Measurements from ENCODE around the gene GRB10.

Gene GRB10

DNA sequence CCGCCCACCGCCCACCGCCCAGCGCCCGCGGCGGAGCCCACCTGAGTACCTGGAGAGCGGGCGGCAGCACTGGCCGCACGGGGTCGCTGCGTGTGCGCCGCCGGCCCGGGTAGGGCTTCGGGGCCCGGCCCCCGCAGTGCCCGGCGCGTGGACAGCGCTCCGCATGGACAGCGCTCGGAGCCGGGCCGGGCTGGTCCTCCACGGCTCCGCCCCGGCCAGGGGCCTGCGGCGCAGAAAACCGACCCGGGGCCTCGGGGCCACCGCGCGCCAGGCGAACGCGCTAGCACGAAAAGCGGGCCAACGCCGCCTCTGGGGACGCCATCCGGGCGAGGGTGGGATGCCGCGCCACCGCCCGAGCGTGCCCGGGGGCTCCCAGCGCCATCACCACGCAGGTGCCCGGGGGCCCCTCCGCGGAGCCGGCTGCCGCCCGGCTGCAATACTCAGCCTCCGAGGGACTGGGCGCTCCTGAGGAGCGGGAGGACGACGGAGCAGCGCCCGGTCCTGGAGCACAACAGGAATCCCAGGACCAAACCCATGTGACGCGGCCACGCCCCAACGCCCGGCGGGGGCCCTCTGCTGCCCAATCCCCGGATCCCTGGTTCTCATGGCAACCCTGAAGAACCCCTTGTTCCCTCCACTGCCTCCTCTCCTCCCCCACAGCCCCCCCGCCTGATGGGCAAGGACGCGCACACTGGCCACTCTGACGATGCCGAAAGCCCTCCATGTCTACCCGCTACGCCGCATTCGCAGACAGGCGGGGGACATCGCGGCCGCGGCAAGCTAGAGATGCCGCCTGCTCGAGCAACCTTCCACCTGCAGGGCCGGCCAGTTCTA, at the start of gene GRB10:
Gene GRB10, minus strand, starts transcription at position 522 of the 834 bp plus-strand sequence. CDS start 50,574 bp downstream, outside the sequence.
- no peak for DNase-seq (ENCODE audit: low read depth)

DNA sequence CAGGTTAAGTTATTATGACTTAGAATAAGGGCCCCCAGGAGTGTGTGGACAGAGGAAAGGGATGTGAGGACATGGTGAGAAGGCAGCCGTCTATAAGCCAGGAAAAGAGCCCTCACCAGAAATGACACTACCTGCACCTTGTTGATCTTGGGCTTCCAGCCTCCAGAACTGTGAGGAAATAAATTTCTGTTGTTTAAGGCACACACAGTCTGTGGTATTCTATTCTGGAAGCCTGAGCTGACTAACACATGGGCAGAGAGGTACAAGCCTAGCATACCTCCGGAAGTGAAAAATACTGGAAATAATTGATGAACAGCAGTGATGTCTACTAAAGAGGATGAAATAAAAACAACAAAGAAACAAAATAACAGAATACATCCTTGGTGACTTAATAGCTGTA, 46.1 kb upstream of the GRB10 start:
- DNase-seq (ENCODE audit: low read depth) = no peak

DNA sequence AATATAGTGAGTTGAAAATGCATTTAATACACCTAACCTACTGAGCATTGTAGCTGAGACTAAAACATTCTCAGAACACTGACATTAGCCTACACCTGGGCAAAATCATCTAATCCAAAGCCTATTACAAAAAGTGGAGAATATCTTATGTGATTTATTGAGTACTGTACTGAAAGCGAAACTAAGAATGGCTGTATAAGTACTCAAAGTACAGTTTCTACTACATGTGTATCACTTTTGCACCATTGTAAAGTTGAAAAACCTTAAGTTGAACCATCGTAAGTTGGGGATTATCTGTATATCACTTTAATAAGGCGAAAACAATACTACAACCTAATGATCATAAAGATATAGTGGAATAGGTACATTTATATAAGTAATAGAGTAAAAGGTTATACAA, 45.4 kb upstream of the GRB10 start:
- DNase-seq (ENCODE audit: low read depth) = no peak

DNA sequence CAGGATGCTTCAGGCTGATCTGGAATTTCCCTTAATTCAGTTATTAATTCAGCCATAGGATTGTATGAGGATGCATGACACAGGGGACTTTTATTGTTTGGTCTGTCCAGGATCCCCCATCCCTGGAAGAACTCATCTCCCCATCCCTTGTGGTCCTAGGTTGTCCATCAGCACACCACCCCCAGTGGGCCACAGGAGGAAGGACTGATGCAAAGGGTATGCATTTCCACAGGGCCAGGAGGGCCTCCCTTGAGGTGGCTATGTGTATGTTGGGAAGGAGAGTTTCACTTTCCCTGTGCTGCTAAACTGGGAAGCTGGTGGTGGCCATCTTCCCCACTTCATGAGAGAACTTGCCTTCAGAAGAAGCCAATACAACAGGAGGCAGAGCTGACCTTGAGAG, 44.6 kb upstream of the GRB10 start:
- DNase-seq (ENCODE audit: low read depth) = no peak

- DNase-seq (ENCODE audit: low read depth) = no peak
Measured at GRCh38 chr7:50826371-50827172, 43.9 kb upstream of the GRB10 start.

- no peak for DNase-seq (ENCODE audit: low read depth)
Measured at GRCh38 chr7:50825465-50825864, 42.8 kb upstream of the GRB10 start.

GRCh38 chr7:50824882-50825281, 42.2 kb upstream of the GRB10 start:
- DNase-seq (ENCODE audit: low read depth) = no peak

DNA sequence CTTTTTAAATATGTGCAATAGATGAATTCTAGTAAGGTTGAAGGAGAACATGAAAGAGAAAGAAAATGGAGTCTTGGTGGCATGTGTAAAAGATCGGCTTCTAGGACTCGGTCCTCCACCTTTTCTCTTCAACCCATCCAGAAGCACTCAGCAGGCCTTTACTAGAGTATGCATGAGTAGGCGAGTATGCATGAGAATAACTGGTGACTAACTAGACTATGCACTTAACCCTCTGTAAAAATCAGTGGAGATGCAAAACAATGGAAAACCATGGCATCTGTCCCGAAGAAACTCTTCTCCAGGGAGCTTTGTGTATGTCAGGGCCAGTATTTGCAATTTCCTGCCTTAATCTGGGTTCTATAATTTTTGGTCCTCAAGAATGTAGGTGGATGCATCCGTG, 40.0 kb upstream of the GRB10 start:
- DNase-seq (ENCODE audit: low read depth) = no peak

DNA sequence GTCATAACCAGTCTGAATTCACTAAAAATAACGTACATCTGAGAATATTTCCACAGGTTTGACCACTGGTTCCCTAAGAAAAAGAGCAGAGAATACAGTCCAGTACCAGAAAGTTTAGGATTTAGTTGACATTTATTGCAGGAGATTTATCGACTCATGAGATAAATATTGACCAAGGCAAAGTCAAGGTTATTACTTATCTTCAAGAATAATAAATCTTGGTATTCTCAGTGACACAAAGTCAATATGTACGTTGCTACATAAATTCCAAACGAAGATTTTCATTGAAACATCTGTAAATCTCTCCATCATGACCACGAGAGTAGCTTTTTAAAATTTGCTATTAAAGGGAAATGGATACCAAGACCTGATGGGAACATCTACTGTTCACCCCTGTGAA, 39.4 kb upstream of the GRB10 start:
- no peak for DNase-seq (ENCODE audit: low read depth)

GRCh38 chr7:50821457-50822008, 38.8 kb upstream of the GRB10 start:
- DNase-seq (ENCODE audit: low read depth) = no peak

DNA sequence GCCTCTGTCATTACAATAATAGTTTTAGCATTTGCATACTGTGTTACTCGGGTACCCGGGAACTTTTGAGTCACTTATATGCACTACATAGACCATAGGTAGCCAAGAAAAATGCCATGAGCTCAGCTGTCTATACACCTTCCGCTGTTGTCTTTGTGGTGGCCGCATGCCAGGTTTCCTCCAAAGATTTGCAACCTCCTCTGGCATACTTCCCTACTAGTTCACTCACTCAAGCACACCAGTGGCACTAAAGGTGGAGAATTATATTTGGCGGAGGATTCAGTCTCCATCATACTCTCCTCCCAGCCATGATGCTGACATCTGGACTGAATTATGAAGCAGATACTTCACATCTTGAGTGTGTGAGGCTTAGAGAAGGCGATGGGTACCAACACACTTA, 35.6 kb upstream of the GRB10 start:
- DNase-seq (ENCODE audit: low read depth) = no peak

GRCh38 chr7:50817561-50817960, 34.9 kb upstream of the GRB10 start:
- no peak for DNase-seq (ENCODE audit: low read depth)

DNA sequence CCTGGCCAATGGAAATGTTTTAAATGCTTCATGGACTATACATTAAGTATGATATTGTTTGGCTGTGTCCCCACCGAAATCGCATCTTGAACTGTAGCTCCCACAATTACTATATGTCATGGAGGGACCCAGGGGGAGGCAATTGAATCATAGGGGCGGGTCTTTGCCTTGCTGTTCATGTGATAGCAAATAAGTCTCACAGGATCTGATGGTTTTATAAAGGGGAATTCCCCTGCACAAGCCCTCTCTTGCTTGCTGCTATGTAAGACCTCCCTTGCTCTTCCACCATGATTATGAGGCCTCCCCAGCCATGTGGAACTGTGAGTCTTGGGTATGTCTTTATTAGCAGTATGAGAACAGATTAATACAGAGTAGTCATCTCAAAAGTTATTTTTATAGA, 32.4 kb upstream of the GRB10 start:
- no peak for DNase-seq (ENCODE audit: low read depth)

DNA sequence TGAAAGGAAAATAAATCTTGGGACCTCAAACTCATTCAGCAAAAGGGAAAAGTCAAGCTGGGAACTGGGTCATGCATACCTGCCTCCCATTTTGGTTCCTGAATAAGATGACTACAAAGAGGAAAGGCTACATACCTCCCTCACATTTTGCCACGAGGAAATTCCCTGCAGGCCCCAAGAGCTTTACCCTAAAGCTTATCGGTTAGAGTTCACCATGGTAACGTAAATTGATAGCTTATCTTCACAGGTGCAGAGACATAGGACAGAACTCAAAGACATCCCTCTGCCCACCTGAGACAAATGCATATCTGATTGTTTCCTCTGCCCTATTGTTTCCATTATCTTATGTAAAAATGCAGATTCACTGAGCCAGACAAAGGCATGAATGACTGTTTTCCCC, 31.5 kb upstream of the GRB10 start:
- DNase-seq (ENCODE audit: low read depth) = no peak

DNA sequence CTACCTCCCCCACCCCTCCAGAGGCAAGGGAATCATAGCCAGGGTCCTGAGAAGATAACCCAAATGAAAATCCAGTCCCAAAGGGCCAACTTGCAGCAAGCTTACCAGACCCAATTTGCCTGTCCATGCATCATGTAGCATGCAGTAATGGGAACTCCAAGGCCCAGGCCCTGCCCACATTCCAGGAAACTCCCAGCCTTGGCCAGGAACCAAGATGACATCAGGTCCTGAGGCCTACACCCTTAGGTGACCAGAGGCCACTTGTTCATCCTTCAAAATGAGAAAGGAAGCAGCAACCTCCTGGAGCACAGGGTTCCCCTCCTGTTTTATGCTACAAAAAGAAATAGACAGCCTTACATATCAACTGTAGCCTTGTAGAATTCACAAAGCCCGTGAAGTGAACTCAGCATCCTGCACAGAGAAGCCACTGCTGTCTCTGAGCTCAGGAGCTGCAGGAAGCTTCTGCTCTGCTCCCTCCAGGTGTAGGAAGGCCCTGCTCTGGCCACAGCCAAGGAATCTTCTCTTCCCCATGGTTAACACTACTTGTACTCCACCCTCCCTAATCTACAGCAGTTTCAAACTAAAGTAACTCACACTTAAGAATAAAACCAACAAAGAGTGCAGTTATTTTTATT, 30.3 kb upstream of the GRB10 start:
- DNase-seq (ENCODE audit: low read depth) = no peak

DNA sequence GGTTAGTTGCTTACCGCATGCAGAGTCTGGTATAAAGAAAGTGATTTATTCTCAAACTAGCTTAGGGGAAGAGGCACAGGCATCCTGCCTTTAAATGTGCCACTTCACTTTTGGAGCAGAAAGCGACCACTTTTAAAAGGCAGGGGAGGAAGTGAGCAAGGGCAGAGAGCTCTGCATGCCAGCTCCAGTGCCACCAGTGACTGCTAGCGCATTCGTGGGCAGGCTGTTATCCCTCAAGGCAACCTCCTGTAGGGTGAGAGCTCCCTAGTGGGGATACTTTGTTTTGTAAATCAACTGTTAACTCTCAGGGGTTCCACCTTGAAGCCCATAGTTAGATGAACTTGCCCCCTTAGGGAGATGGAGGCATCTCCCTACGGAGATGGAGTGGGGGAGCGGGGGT, 29.4 kb upstream of the GRB10 start:
- DNase-seq (ENCODE audit: low read depth) = no peak

- no peak for DNase-seq (ENCODE audit: low read depth)
Measured at GRCh38 chr7:50808282-50808888, 25.7 kb upstream of the GRB10 start.

DNA sequence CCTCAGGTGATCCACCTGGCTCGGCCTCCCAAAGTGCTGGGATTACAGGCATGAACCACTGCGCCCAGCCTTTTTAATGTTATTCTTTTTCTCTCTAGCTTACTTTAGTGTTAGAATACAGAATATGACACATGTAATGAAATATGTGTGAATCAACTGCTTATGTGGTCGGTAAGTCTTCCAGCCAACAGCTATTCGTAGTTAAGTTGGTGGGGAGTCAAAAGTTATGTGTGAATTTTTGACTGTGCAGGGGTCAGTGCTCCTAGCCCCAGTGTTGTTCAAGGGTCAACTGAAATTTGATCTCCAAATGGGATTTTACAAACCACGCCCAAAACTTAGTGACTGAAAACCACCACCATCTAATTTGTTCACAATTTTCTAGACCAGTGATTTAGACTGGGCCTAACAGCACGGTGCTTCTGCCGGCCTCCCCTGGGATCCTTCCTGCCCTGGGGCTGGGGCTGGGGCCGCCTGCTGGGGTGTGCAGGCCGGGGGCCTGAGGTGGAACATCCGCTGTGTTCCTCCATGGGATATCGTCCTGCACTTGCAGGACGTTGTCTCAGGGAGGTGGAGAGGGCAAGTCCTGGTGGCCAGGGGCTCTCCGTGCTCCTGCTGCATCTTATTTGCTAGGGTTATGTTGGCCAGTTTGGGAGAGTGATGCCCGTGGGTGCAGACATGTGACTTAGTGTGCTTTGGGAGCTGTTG, 24.5 kb upstream of the GRB10 start:
- no peak for DNase-seq (ENCODE audit: low read depth)

GRCh38 chr7:50806143-50806542, 23.4 kb upstream of the GRB10 start:
- DNase-seq (ENCODE audit: low read depth) = no peak

DNA sequence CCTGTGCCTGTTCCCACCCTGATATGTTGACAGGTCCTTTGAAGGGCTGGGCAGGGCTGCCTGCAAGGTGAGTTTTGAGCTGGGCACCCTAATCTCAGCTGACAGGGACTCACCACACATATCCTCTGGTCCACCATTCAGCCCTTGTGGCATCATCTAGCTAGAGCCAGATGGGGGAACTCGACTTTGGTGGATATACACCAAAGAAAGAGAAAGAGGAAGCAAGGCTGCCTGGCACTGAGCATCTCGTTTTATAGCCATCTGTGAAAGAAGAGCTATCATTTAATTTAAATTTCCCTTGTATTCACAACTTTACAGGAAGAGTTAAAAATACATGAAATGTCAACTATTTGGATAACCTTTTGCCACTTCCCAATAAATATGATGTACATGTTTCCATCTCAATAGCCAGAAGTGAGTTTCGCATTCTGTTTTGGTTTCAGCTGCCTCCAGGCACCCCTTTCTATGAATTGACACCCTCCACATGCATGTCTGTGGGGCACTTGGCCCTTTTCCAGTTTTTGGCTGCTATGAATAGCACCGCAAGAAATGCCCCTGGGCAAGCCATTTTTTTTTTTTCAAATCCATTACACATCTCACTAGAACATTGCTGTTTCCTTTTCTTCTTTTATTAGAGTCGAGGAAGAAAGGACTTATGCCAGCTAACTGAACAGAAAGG, 22.9 kb upstream of the GRB10 start:
- no peak for DNase-seq (ENCODE audit: low read depth)
